ENCODE data around the gene ING4.

Gene ING4

DNA sequence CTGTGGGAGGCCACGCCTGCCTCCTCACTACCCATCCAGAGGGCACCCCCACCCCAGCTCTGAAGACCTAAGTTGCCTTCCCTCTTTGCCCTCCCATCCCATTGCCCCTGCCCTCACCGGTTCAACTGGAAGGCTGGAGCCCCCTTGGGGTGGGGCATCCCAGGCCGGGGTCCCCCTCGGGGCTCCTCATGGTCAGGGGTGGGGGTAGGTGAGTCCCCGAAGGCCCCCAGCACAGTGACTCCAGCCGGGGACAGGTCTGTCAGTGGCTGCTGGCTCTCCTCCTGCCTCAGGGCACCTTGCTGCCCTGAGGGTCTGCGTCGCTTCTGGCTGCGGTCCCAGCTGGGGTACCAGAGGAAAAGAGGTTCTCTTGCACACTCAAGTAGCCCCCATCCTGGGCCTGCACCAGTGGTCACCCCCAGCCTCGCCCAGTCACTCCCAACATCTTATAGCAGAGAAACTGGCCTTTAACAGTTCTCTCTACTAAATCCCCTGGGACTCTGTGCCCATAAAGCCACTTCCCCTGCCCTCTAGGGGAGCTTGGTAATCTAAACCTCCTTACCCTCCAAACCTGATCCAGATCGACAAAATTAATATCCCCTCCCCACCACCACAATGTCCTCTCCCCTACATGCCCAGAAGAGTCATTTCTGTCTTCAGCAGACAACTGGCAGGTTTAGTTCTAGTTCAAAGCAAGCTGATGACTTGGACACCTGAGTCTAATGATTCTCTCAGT is 32.6 kb upstream of the ING4 start:
- H3K9me3 ChIP-seq: no peaks in the 10 kb centered on the region
- TF ChIP-seq, protein P1, sequence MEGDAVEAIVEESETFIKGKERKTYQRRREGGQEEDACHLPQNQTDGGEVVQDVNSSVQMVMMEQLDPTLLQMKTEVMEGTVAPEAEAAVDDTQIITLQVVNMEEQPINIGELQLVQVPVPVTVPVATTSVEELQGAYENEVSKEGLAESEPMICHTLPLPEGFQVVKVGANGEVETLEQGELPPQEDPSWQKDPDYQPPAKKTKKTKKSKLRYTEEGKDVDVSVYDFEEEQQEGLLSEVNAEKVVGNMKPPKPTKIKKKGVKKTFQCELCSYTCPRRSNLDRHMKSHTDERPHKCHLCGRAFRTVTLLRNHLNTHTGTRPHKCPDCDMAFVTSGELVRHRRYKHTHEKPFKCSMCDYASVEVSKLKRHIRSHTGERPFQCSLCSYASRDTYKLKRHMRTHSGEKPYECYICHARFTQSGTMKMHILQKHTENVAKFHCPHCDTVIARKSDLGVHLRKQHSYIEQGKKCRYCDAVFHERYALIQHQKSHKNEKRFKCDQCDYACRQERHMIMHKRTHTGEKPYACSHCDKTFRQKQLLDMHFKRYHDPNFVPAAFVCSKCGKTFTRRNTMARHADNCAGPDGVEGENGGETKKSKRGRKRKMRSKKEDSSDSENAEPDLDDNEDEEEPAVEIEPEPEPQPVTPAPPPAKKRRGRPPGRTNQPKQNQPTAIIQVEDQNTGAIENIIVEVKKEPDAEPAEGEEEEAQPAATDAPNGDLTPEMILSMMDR (IDR thresholded peaks at IDR 0.05; ENCODE audit: low read depth, low read length): no peak
- H3K4me1 ChIP-seq: no peaks in the 10 kb centered on the region
- H3K36me3 ChIP-seq: no peaks in the 10 kb centered on the region
- H3K27me3 ChIP-seq: no peaks in the 10 kb centered on the region
- no peak overlapping the region for H3K4me3 ChIP-seq (ENCODE audit: low read depth, low read length)
- no peak for DNase-seq

DNA sequence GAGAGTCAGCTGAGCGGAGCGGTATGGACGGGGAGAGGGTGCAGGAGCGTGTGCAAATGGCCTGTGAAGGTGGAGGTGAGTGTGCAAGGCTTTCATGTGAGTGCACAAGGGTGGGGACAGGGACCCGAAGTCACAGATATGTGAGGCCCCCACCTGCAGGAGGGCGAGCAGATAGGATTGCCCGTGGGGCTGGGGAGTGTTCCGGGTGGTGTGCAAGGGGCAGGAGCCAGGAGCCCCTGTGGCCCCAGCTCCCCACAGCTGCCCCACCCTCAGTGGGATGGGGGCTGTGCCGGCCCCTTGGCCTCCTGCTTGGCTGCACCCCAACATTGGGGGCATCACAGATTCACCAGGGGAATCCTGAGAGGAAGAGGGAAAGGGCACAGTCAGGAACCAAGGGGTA is 31.8 kb upstream of the ING4 start:
- Histone ChIP-seq H3K4me1 (no peaks in the 10 kb centered on the region), H3K4me3 (ENCODE audit: low read depth, low read length) (no peak overlapping the region), H3K36me3 (no peaks in the 10 kb centered on the region), H3K27me3 (no peaks in the 10 kb centered on the region), H3K9me3 (no peaks in the 10 kb centered on the region)
- no peak for DNase-seq
- TF ChIP-seq, protein P1 (IDR thresholded peaks at IDR 0.05; ENCODE audit: low read depth, low read length): no peak

DNA sequence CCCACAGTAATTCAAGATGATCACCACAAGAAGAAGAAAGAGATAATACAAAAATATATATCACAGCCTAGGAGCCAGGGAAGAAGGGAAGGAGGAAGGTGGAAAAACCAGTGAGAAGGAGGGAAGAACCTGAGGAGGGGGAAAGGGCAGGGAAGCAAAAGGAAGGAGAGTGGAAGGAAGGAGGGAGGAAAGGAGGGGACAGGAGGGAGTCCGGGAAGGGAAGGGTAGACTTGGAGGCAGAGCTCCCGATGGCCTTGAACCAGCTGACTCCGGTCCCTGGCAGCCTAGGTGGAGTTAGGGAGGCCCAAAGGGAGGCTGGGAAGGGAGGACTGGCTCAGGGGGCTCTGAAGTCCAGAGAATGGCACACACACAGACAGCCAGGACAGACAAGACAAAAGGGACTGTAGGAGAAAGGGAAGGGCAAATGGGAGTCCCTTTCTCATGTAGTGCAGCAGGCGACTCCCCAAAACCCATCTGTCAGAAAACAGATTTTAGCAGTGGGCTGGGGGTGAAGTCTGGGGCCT is 31.0 kb upstream of the ING4 start:
- H3K4me3 ChIP-seq (ENCODE audit: low read depth, low read length): no peak overlapping the region
- no peak for DNase-seq
- no peaks in the 10 kb centered on the region for H3K9me3 ChIP-seq
- TF ChIP-seq, protein P1 (IDR thresholded peaks at IDR 0.05; ENCODE audit: low read depth, low read length): no peak
- no peaks in the 10 kb centered on the region for H3K27me3 ChIP-seq
- no peaks in the 10 kb centered on the region for H3K36me3 ChIP-seq
- no peaks in the 10 kb centered on the region for H3K4me1 ChIP-seq

DNA sequence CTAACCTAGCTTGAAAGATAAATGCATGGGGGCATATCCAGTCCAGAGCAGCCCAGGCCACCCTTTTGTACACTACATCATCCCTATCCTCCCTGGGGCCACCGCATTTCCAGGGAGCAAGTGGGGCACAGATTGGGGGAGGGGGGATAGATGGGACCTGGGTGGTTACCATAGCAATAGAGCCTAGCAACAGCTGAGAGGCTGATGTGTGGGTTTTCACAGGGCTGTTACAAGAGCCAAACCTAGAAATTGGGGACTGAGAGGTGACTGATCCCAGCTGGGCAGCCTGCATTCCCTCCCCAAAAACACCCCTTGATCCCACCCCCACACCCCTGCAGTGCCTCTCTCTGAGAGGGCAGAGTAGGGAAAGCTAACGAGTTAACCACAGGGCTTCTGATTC is 30.0 kb upstream of the ING4 start:
- Histone ChIP-seq H3K4me1 (no peaks in the 10 kb centered on the region), H3K9me3 (no peaks in the 10 kb centered on the region), H3K4me3 (ENCODE audit: low read depth, low read length) (no peak overlapping the region), H3K36me3 (no peaks in the 10 kb centered on the region), H3K27me3 (no peaks in the 10 kb centered on the region)
- no peak for DNase-seq
- TF ChIP-seq, protein P1 (IDR thresholded peaks at IDR 0.05; ENCODE audit: low read depth, low read length): no peak

DNA sequence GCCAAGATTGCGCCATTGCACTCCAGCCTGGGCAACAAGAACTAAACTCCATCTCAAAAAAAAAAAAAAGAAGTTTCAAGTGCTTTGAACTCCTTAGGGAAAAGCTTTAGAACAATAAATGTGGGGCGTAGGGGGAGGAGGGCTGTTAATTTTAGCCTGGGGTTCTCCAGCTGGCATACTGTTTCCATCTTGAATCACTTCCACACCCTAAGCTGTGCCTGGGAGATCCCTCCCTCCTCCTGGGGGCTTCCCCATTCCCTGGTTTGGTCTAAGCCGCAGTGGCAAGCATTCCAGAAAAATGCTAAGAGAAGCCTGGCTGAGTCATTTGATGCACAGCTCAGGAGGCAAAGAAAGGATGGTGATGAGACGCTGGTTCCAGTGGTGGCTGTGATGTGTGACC is 28.6 kb upstream of the ING4 start:
- DNase-seq: no peak
- TF ChIP-seq, protein P1 (IDR thresholded peaks at IDR 0.05; ENCODE audit: low read depth, low read length): no peak
- Histone ChIP-seq H3K9me3 (no peaks in the 10 kb centered on the region), H3K27me3 (no peaks in the 10 kb centered on the region), H3K36me3 (no peaks in the 10 kb centered on the region; the same call in 1 of the 2 replicates), H3K4me1 (no peaks in the 10 kb centered on the region), H3K4me3 (ENCODE audit: low read depth, low read length) (no peak overlapping the region)

All from BE2C (cell line).